ENCODE measurements around the gene TMEM196.

DNA sequence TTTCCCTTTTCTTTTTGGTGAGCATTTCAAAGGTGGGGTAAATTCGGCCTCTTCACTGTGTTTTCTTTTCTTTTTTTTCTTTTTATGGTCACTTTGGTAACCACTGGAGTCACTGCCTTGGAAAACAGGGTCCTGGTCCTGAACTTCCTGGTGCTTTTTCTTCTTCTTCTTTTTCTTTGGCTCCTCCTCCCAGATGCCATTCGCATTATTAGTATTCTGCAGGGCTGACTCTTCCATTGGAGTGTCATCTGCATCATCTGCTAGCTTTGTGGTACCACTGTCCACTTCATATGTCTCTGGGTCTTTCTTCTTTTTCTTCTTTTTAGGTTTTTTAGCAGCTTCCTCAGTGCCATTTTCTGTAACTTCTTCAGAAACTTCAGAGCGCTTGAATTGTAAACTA is 75.1 kb downstream of the TMEM196 start:
- TF ChIP-seq, protein P1, sequence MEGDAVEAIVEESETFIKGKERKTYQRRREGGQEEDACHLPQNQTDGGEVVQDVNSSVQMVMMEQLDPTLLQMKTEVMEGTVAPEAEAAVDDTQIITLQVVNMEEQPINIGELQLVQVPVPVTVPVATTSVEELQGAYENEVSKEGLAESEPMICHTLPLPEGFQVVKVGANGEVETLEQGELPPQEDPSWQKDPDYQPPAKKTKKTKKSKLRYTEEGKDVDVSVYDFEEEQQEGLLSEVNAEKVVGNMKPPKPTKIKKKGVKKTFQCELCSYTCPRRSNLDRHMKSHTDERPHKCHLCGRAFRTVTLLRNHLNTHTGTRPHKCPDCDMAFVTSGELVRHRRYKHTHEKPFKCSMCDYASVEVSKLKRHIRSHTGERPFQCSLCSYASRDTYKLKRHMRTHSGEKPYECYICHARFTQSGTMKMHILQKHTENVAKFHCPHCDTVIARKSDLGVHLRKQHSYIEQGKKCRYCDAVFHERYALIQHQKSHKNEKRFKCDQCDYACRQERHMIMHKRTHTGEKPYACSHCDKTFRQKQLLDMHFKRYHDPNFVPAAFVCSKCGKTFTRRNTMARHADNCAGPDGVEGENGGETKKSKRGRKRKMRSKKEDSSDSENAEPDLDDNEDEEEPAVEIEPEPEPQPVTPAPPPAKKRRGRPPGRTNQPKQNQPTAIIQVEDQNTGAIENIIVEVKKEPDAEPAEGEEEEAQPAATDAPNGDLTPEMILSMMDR (IDR thresholded peaks at IDR 0.05; ENCODE audit: low read length) = no peak
- TF ChIP-seq EZH2phosphoT487 (IDR thresholded peaks at IDR 0.05; ENCODE audit: low read length) (no peak), EZH2 (optimal IDR thresholded peaks at IDR 0.05; ENCODE audit: low read depth, low read length) (no peak)

Measured in MM.1S (cell line).